ENCODE measurements around the gene RPS25.

The RPS25 gene

GRCh38 chr11:119030329-119031047 lies 12.3 kb upstream of the RPS25 start, which contains the start of gene SLC37A4:
TSS of gene SLC37A4 (minus strand) at chr11:119030877.
- ChIA-PET POLR2A (no interaction called here), CTCF (interaction anchor here (0.8 to 4.7 kb wide), 5 partner anchors 10 to 166 kb away, joined by 3 to 54 read pairs (median 34); partner anchors contain the start of genes RPS25 and TRAPPC4)
- peak; percentile 92 for TF ChIP-seq CTCF (IDR thresholded peaks at IDR 0.05; ENCODE audit: insufficient read depth, low read length, missing control alignments)
- H3K4me3 ChIP-seq (ENCODE audit: low read depth, low read length): peak within 1 kb of the TSS; percentile 90
- DNase-seq (ENCODE audit: low read depth, low spot score): peak; percentile 78

- DNase-seq (ENCODE audit: low read depth, low spot score): no peak
- ChIA-PET POLR2A (no interaction called here), CTCF (interaction anchor here (0.8 to 4.7 kb wide), 5 partner anchors 9 to 166 kb away, joined by 3 to 54 read pairs (median 34); partner anchors contain the start of genes RPS25 and TRAPPC4)
- peak overlapping the region; percentile 90 for H3K4me3 ChIP-seq (ENCODE audit: low read depth, low read length)
- no peak for TF ChIP-seq CTCF (IDR thresholded peaks at IDR 0.05; ENCODE audit: insufficient read depth, low read length, missing control alignments)
Observed at GRCh38 chr11:119030029-119030328, 11.8 kb upstream of the RPS25 start.

- ChIA-PET POLR2A (no interaction called here), CTCF (interaction anchor here (3.4 to 4.7 kb wide), 2 partner anchors 9 to 13 kb away, joined by 38 to 54 read pairs; partner anchors contain the start of genes RPS25 and TRAPPC4)
- TF ChIP-seq CTCF (IDR thresholded peaks at IDR 0.05; ENCODE audit: insufficient read depth, low read length, missing control alignments): no peak
- peak overlapping the region; percentile 90; the same call in 1 of the 2 replicates for H3K4me3 ChIP-seq (ENCODE audit: low read depth, low read length)
- no peak for DNase-seq (ENCODE audit: low read depth, low spot score)
Observed at GRCh38 chr11:119029340-119030028, 11.3 kb upstream of the RPS25 start.

- H3K4me3 ChIP-seq (ENCODE audit: low read depth, low read length): no peak overlapping the region
- POLR2A ChIA-PET: no interaction called here
- no peak for TF ChIP-seq CTCF (IDR thresholded peaks at IDR 0.05; ENCODE audit: insufficient read depth, low read length, missing control alignments)
- CTCF ChIA-PET: interaction anchor here (3.4 kb wide), 1 partner anchor 14 kb away, joined by 38 read pairs; no protein-coding TSS in a partner anchor
- no peak for DNase-seq (ENCODE audit: low read depth, low spot score)
Observed at GRCh38 chr11:119029069-119029339, 10.9 kb upstream of the RPS25 start.

- CTCF ChIA-PET: interaction anchor here (1.7 to 3.4 kb wide), 2 partner anchors 10 to 14 kb away, joined by 7 to 38 read pairs; partner anchors contain the start of genes RPS25 and TRAPPC4
- POLR2A ChIA-PET: no interaction called here
- no peak overlapping the region for H3K4me3 ChIP-seq (ENCODE audit: low read depth, low read length)
- no peak for DNase-seq (ENCODE audit: low read depth, low spot score)
- TF ChIP-seq CTCF (IDR thresholded peaks at IDR 0.05; ENCODE audit: insufficient read depth, low read length, missing control alignments): no peak
Observed at GRCh38 chr11:119028346-119029068, 10.4 kb upstream of the RPS25 start.

Measured in AG04449 (cell line).